Left renal pelvis (tissue), 4 donors: Measurements from ENCODE around the gene HLCS. TPM values are rescaled to one million over a fixed set of nuclear protein-coding genes. Genes with fewer than 3 reads are reported as not detected.

ENCODE experiments used
- DNase-seq, 4 donors: peaks; one replicate each; pipeline ENCODE4 v3.0.0-alpha.2; 2013; ENCODE audit warnings: low read depth in 4 of 4, low spot score in 3 of 4
- polyA plus RNA-seq, 4 donors: library from polyadenylated mRNA; unstranded; fragments of 120-200 nt; gene quantifications; one replicate each; pipeline ENCODE4 v1.2.1, GENCODE V29; 2013; ENCODE audit not compliant: insufficient read length in 4 of 4

The HLCS gene
- polyA plus RNA-seq, 4 donors, result 8.9 to 18.6 (median 16.2) TPM

DNA sequence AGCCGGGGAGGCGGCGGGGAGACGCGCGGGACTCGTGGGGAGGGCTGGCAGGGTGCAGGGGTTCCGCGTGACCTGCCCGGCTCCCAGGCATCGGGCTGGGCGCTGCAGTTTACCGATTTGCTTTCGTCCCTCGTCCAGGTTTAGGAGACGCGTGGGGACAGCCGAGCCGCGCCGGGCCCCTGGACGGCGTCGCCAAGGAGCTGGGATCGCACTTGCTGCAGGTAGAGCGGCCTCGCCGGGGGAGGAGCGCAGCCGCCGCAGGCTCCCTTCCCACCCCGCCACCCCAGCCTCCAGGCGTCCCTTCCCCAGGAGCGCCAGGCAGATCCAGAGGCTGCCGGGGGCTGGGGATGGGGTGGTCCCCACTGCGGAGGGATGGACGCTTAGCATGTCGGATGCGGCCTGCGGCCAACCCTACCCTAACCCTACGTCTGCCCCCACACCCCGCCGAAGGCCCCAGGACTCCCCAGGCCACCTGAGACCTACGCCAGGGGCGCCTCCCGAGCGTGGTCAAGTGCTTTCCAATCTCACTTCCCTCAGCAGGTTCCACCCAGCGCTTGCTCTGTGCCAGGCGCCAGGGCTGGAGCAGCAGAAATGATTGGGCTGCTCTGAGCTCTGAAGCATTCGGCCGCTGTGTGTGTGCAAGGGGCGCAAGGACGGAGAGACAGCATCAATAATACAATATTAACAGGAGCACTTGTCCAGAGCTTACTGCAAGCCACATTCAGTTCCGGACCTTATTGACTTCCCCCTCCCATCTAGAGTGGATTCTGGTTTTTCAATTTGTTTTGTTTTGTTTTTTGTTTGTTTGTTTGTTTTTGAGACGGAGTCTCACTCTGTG is 257.2 kb downstream of the HLCS start:
- no peak for DNase-seq

GRCh38 chr21:36708286-36709029 is 258.0 kb downstream of the HLCS start:
- no peak for DNase-seq

- no peak for DNase-seq
Observed at GRCh38 chr21:36707763-36708285, 258.6 kb downstream of the HLCS start.

- no peak for DNase-seq
Observed at GRCh38 chr21:36706951-36707762, 259.3 kb downstream of the HLCS start.

GRCh38 chr21:36706482-36706852 is 260.0 kb downstream of the HLCS start:
- DNase-seq, result no peak

DNA sequence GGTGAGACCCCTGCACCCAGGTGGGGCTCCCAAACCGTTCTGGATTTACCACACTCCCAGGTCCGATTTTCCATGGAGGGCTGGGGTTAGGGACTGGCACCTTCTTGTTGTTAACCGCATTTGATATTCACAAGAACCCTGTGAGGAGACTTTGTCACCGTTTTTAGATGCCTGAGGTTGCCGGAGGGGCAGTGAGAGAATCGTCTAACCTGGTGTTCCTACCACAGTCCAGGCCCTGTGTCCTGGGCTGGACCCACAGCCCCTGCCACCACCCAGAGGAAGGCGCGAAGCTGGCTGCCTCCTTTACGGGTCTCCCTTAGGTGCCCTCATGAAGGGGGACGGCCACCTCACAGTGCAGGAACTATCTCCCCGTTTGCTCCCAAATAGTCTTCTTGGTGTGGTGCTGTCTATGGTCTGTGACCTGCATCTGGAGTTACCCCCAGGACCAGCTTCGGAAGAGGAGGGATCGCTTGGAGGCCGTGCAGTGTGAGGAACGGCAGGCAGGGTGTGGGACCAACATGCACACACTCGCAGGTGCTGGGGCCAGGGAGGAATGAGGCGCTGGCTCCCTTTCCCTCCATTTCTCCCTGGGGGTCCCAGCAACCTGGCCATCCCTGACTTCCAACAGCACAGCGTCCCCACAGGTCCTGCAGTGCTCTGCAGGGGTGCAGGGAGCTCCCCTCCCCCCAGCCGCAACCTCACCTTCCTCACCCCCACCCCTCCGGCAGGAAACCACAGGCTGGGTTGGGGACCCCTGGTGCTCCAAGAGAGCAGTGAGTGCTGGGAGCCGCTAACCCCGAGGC is 260.6 kb downstream of the HLCS start:
- DNase-seq, result no peak

DNA sequence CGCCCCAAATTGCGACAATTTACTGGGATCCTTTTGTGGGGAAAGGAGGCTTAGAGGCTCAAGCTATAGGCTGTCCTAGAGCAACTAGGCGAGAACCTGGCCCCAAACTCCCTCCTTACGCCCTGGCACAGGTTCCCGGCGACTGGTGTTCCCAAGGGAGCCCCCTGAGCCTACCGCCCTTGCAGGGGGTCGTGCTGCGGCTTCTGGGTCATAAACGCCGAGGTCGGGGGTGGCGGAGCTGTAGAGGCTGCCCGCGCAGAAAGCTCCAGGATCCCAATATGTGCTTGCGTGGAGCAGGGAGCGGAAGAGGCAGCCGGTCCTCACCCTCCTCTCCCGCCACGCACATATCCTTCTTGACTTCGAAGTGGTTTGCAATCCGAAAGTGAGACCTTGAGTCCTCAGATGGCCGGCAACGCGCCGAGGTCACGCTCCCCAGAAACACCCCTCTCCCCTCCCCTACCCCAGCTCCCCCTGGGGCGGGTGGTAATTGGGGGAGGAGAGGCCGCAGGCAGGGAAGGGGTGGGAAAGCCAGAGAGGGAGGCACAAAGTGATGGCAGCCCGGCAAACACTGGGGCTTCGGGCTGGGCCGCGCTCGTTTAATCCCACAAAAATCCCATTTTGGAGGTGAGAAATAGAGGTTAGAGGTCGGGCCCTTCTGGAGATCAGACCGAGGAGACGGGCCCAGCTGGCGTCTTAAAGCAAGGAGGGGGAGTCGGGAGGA is 261.4 kb downstream of the HLCS start:
- DNase-seq, result no peak

DNA sequence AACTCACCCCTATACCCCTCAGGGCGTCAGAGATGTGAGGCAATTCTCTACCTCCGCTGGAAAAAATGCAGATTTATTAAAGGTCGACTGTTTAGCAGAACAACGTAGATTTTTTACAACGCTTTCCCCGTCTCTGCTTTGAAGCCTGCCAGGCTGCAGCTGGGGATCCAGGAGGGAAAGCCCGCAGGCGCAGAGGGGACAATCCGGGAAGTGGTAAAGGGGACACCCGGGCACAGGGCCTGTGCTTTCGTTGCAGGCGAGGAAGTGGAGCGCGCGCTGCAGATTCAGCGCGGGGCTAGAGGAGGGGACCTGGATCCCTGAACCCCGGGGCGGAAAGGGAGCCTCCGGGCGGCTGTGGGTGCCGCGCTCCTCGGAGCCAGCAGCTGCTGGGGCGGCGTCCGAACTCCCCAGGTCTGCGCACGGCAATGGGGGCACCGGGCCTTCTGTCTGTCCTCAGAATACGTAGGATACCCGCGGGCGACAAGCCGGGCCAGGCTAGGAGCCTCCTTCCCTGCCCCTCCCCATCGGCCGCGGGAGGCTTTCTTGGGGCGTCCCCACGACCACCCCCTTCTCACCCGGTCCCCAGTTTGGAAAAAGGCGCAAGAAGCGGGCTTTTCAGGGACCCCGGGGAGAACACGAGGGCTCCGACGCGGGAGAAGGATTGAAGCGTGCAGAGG is 262.1 kb downstream of the HLCS start:
- DNase-seq, result no peak

DNA sequence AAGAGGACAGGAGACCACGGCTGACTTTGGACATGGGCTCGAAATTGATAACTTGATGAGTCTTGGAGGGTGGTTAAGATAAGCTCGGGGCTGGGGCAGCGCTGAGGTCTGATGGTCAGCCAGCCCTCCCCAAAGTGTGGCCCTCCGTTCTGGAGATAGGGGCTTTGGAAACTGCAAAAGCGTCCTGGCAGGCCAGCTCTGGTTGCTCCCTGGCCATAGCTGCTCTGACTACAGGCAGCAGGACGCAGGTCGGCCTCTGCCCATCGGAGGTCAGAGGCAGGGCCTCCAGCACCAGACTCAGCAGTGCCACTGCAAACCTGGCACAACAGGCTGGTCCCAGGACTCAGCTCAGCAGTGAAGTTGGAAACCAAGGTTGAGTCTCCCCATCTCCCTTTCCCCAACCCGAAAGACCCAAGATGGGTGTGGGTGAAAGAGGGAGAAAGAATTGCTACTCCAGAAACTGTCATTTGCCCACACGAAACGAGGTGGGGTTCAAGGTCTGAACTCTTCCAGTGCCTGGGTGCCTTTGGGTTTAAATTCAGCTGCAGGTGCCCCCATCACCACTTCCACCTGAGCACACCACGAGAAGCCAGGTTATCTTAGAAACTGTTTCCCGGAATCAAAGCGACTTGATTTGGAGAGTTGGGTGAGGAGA is 262.7 kb downstream of the HLCS start:
- no peak for DNase-seq

GRCh38 chr21:36703123-36703522 is 263.3 kb downstream of the HLCS start:
- no peak for DNase-seq

DNA sequence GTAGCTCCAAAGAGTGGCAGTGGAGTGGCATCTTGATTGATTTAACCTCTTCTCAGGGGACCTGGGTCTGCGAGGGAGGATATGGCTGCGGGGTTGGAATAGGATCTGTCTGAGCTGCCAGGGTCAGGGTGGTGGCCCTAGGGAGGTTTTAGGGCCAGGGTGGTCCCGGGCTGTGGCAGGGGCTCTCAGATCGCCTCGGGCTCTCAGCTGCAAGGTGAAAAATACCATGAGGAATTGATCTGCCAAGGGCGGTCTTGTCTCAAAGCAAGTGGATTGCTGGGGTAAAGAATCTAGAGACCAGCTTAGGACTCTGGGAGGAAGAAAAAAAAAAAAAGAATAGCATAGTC is 263.9 kb downstream of the HLCS start:
- no peak for DNase-seq

- DNase-seq, result no peak
Observed at GRCh38 chr21:36701756-36702621, 264.5 kb downstream of the HLCS start.

DNA sequence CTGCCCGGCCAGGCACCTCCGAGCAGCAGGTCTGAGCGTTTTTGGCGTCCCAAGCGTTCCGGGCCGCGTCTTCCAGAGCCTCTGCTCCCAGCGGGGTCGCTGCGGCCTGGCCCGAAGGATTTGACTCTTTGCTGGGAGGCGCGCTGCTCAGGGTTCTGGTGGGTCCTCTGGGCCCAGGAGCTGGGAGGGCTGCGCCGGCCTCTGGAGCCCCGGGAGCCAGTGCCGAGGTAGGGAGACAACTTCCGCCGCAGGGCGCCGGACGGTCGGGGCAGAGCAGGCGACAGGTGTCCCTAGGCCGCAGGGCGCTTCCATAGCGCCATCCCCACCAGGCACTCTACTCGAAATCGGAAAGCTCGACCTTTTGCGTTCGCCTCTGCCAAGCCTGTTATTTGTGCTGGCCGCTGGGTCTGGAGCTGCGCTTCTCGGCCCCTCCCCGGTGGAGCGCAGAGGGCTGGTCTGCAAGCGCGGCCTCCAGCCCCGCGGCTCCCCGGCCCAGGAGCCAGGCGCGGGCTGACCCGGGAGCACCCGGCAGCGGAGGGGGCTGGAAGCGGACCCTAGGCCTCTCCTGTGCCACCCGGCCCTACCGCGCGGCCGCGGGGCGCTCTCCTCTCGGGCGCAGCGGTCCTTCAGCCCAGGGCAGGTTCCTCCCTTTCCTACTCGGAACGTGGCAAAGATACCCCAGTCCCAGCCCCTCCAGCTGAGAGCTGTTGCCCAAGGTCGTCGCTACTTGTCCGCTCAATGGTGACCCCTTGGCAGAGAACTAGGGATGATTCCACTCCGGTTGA is 265.3 kb downstream of the HLCS start:
- no peak for DNase-seq
